Activated CD4-positive, alpha-beta T cell treated with anti-CD3 and anti-CD28 coated beads, Interleukin-2, amount 50 U/mL, for 48 hours (primary cell): Measurements from ENCODE around the gene CLASP2.
"Not testable (repeated sequence)": the region's sequence is repeated elsewhere in the genome, so short reads cannot be mapped to it uniquely, and the experiment has no call there.

Source experiments
- DNase-seq, 2 experiments: peaks; one replicate each; pipeline ENCODE4 v3.0.0-alpha.2; 2020

The CLASP2 gene

GRCh38 chr3:33717866-33718594 is at the start of gene CLASP2:
CLASP2 (minus strand) TSS chr3:33718254; CDS start chr3:33718002, 252 bp downstream.
- DNase-seq = peak; percentile 83 to 86

- DNase-seq = no peak
Observed at GRCh38 chr3:33758864-33759263, 40.8 kb upstream of the CLASP2 start.

- DNase-seq = no peak
Observed at GRCh38 chr3:33758281-33758680, 40.2 kb upstream of the CLASP2 start.

- not testable (repeated sequence) for DNase-seq
Observed at GRCh38 chr3:33754391-33754790, 36.3 kb upstream of the CLASP2 start.

- no peak for DNase-seq
Observed at GRCh38 chr3:33751336-33751735, 33.3 kb upstream of the CLASP2 start.

- no peak for DNase-seq
Observed at GRCh38 chr3:33750211-33750548, 32.1 kb upstream of the CLASP2 start.

- DNase-seq = no peak
Observed at GRCh38 chr3:33749546-33750210, 31.6 kb upstream of the CLASP2 start.

- DNase-seq = no peak
Observed at GRCh38 chr3:33746416-33747116, 28.5 kb upstream of the CLASP2 start.

- no peak for DNase-seq
Observed at GRCh38 chr3:33737146-33737545, 19.1 kb upstream of the CLASP2 start.

GRCh38 chr3:33732394-33732793 is 14.3 kb upstream of the CLASP2 start:
- DNase-seq = peak; percentile 16 to 22

GRCh38 chr3:33729993-33730392 is 11.9 kb upstream of the CLASP2 start:
- no peak for DNase-seq

GRCh38 chr3:33724256-33724655 is 6.2 kb upstream of the CLASP2 start:
- DNase-seq = no peak

GRCh38 chr3:33722626-33723370 is 4.7 kb upstream of the CLASP2 start:
- DNase-seq = no peak

- DNase-seq = no peak
Observed at GRCh38 chr3:33722191-33722590, 4.1 kb upstream of the CLASP2 start.

GRCh38 chr3:33718595-33718907 is 497 bp upstream of the CLASP2 start:
- DNase-seq = peak; percentile 10 to 24

- DNase-seq = peak; percentile 56 to 69
Observed at GRCh38 chr3:33717616-33717865, 513 bp downstream of the CLASP2 start.

GRCh38 chr3:33716227-33716626 is 1.8 kb downstream of the CLASP2 start:
- DNase-seq = no peak

GRCh38 chr3:33711100-33711499 is 7.0 kb downstream of the CLASP2 start:
- no peak for DNase-seq

- DNase-seq = no peak
Observed at GRCh38 chr3:33706056-33706455, 12.0 kb downstream of the CLASP2 start.

- no peak for DNase-seq
Observed at GRCh38 chr3:33704891-33705290, 13.2 kb downstream of the CLASP2 start.

GRCh38 chr3:33699275-33699674 is 18.8 kb downstream of the CLASP2 start:
- DNase-seq = no peak

- no peak for DNase-seq
Observed at GRCh38 chr3:33694944-33695343, 23.1 kb downstream of the CLASP2 start.

- DNase-seq = no peak
Observed at GRCh38 chr3:33690341-33690740, 27.7 kb downstream of the CLASP2 start.
